T-helper 22 cell (primary cell): Measurements from ENCODE around the gene TPP2.

Experiments
- DNase-seq: peaks from one replicate; pipeline ENCODE4 v3.0.0-alpha.2; 2020; ENCODE audit warnings: low read depth

The TPP2 gene

DNA sequence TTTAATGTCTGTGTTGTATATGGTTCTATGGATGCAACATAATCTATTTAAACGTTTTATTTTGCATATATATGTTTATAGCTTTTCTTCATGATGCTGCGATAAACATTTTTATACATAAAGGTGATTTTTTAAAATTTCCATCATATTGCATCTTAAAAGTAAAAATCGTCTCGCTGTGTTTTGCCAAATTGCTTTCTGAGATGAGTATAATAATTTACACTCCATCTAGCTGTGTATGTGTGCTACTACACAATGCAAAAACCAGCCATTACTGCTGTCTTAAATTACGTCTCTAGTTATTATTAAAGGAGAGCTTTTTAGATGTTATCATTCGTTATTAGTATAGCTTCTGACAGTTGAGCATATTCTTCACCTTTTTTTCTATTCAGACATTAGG, 60.8 kb downstream of the TPP2 start:
- no peak for DNase-seq

DNA sequence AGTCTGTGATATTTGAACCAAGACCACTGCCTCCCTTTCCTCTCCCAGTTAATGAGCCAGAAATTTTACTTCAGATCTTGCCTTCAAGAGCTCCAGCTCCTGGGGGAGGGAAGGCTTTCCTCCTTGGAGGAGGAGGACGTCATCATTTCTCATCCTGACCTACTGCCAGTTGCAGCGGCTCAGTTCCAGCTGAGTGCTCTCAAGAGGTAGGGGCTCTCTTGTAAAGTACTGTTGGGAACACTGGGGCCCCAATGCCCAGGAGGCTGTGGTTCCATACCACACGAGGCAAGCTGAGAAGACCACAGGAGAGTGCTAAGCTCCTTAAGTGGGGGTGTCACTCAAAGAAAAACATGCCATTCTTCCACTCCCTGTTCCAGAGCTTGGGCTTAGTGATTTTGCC, 61.9 kb downstream of the TPP2 start:
- no peak for DNase-seq

DNA sequence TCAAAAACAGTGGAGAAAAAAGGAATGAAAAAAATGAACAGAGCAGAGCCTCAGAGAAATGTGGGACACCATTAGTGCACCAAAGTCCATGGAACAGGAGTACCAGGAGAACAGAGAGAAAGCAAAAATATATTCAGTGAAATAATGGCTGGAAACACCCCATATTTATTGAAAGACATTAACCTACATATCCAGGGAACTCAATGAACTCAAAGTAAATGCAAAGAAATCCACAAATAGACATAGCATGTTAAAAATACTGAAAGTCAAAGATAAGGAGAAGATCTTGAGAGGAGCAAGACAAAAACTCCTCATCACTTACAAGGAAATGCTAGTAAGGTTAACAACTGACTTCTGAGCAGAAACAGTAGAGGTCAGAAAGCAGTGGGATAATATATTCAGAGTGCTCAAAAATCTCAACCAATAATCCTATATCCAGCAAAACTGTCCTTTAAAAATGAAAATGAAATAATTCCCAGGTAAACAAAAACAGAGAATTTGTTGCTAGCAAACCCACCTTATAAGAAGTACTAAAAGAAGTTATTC, 62.5 kb downstream of the TPP2 start:
- DNase-seq = no peak

DNA sequence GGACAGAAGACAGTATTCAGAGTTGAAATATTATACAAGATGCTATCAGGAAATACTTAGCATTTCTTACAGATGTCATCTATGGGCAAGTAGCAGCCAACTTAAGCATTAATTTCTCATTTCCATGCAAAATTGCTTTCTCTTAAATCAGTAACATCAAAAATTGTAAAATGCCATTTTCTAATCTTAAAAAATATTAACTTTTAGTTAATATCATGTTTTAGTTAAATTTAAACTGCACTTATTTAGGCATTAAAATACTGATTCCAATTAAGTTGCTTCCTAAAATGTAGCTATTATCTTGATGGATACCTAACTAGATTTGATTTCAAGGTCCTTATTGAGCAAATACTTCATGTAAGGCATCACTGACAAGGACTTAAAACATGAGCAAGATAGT, 70.2 kb downstream of the TPP2 start:
- no peak for DNase-seq

DNA sequence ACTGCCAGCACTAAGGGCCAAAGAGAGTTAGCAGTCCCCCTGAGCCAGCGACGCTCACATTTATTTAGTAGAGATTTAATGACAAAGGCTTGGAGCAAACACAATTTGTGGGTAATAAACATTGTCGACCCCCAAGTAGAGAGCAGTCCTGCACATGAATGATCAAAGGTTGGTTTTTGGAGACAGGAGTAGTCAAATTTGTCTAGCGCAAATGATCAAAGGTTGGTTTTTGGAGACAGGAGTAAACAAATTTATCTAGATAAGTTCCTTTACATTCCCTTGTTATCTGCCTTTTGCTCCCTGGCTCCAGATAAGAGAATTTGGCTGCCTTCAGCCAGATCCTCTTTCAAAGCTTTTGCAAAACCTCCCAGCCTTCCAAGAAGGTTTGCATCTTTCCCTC, 71.1 kb downstream of the TPP2 start:
- DNase-seq = no peak

DNA sequence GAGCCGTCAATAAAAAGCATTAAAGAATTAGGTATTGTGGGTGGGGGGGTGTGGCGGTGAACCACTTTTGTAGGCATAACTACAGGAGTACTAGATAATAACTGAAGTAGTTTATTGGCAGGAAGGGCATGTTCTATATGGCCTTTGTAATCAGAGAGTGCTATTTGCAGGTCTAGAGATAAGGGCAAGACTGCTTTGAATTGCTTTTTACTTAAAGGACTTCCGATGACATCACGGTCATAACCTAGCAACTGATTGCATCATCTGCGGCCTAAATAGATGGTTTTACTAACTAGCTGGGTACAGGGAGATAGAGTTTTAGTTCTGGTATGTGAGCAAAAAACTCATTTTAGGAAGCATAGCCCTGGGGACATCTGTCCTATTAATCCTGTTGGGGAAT, 73.3 kb downstream of the TPP2 start:
- DNase-seq = no peak

DNA sequence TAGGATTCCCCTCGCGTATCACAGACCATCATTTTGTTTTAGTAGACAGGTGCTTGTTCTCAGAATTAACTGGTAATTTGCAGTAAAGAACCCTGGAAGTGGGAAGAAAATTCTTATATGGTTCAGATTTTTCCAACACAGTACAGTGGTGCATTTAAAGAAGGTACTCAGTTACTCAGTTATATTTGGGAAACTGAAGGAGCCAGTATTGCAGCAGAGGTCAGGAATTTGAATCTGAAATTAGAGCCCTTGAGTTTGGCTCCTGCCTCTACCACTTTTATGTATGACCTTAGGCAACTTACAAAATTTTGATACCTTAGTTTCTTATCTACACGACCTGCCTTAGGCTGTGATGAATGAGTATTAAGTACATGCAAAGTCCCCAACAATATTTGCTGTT, 78.3 kb downstream of the TPP2 start:
- DNase-seq = no peak

DNA sequence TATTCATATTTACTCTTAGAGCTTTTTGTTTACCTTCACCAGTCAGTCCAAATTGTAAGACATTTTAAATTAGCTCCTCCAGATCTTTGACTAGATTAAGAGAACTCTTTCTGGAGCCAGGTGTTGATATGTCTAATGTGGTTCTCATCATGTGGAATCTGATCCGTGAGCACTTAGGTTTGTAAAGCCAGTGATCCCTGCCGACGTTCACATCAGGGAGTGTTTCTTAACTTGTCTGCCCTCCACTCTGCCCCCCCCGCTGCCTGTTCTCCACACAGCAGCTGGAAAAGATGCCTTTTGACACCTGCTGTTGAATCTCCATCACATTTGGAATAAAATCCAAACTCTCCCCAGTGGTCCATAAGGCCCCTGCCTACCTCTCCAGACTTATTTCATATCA, 80.3 kb downstream of the TPP2 start:
- no peak for DNase-seq

DNA sequence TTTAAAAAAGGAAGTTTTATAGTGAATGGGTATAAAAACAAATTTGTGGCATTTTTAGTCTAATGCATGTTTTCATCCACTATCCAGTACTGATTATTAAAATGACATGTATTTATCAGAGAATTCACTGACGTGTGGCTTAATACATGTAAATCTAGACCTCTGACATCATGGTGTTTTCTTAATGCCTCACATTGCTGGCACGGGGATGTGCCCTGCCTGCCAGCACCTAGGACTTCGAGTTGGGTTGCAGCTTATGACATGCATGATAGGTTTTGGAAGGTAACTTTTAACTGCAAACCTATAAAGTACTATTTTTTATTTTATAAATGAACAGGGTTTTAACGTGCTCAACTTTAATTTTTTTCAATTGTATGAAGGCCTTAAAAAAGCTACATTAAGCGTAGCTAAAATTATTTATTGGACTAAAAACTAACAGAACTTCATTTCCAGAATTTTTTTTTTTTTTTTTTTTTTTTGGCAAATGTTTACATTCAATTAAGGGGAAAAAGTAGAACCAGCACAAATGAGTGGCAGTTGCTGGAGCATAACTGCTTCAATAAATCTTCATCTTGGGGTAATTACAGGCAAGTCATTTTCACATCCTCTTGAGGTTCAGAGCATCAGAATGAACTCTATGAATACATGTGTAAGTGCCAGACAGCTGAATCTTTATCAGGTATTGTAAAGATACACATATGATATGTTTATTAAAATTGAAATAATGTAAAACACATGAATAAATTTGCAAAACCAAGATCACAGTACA, 81.7 kb downstream of the TPP2 start:
- DNase-seq = no peak

DNA sequence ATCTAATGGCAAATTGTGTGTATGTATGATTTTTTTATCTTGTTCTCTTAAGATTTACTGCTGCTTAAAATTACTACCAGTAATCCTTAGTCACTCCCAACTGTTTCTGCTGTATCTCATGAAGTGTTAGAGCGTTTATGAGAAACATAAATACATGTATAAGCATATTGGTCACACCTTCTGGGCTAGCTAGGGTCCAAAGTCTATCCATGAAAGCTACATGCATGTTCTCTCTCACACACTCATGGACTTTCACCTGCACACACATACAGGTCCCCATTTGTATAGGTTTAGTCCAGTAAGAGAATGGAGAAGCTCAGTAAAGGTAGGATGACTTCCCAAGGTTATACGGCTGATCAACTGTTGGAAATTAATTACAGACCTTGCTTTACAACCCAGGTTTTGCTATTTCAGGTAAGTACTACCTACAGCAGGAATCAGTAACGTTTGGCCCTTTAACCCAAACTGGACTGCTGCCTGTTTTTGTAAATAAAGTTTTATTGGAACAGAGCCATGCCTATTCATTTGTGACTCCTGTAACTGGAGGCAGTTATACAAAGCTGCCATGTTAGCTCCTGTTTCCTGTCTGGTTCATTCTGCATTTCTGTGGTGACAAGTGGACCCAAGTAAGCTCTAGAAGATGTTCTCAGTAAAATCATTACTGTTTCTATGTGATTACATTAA, 82.8 kb downstream of the TPP2 start:
- no peak for DNase-seq

DNA sequence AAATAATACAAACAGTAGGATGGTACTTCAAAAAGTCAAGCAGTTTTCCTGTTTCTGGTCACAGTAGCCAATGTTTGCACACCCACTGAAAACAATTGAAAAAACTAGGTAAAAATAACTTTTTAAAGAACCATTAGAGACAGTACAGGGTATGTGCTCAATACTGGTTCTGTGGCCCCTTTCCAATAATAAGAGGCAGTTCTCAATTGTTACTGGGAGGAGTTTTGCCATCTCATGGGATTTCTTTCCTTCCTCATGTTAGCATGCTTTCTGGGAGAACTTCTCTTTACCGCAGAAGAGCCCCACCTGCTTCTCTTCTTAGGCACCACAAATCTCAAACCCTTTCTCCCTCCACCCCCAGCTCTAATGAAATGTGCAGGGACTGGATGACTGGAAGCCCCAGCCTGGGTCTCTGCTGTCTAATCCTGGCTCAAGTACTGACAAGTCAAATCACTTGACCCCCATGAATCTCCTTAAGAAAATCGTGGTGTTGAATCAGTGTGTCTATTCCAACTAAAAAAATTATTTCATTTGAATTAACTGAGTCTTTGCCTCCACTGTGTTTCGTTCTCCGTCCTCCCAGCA, 83.4 kb downstream of the TPP2 start:
- DNase-seq = no peak

DNA sequence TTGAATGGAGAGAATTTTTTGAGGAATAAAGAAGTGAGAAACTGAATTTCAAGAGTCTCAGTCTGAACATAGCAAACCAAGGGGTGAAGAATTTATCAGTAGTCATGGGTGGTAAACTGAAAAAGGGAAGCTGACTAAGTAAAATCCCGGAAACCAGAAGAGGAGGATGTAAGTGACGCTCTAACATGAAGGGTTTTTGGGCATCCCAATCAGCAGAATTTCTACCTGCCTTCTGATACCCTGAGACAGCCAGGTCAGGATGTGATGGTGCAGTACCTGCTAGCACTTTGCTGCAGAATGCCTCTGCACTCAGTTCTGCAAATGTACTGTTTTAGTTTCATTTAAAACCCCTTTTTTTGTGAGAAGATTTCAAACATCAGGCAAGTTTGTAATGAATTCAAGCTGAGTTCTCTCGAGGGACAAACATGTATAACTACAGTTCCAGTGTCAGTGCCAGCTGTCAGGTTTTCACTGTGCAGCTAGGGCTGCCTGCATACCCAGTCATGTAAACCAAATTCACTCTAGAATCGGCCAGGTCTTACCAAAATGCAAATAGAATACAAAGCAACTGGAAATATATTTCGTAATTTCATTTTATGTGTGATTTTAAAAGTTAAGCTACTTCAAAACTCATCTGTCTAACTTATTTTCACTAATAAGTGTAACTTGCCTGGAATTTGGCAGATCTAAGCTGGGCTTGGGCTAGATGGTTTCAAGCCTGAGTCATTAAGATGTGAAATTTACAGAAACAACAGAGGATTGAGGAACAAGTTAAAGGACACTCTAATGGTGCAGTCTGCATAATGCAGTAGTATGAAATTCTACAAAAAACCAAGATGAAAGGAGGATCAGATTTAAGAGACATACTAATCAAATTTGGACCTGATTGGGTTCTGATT, 84.3 kb downstream of the TPP2 start:
- no peak for DNase-seq

DNA sequence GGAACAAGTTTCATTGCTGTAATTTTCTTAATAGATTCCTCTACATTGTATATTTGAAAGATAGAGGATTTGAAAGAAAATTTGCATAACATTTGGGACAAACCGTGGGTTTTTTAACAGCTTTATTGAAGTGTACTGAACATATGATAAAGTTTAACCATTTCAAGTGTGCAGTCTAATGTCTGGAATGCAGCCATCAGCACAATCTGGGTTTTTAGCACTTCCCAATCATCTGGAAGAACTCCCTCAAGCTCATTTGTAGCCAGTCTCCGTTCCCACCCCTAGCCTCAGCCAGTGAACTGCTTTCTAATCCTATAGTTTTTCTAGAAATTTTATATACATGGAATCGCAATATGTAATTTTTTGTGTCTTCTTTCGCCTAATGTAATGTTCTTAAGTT, 85.4 kb downstream of the TPP2 start:
- DNase-seq = no peak

DNA sequence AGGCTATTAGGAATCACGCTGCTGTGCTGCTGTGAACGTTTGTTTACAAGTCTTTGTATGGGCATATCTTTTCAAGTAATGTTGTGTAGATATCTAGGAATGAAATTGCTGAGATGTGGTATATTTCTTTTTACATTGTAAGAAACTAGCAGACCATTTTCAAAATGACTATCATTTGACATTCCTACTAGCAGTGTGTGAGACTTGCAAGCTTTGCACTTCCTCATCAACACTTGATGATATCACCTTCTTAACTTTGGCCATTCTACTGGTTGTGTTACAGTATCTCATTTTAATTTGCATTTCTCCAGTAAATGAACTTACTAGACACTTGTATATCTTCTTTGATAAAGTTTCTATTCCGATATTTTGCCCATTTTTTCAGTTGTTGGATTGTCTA, 85.9 kb downstream of the TPP2 start:
- no peak for DNase-seq

DNA sequence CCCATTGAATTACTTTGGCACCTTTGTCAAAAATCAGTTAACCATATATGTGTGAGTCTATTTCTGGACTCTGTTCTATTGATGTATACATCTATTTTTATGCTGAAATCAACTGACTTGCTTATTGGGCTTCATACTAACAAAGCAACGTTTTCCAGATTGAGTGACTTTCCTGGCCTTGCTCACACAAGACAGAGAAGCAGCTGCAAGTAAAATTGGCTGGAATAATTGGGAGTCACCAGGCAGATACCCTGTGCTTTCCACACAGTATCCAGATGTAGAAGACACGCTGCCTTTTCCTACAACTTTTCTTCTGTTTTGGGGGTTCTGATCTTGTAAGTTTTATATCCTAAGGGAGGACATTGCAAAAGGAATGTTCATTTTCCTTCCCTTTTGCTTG, 86.9 kb downstream of the TPP2 start:
- DNase-seq = no peak

DNA sequence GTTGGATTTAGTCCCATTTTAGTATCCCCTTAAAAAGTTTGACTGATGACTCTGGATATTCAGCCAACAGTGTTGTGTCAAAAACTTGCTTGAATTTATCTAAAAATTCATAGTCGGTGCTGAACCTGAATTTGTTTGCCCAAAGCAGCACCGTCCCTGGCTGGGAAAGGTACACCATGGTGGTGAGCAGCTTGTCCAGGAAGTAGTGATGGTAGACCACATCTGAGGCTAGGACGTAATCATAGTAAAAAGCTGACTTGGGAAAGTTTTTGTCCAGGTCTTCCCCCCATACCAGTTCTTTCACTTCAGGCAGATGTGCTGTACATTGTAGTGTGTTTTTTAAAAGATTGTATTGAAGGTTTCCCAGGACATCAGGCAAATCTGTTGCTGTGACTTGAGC, 89.2 kb downstream of the TPP2 start:
- no peak for DNase-seq

DNA sequence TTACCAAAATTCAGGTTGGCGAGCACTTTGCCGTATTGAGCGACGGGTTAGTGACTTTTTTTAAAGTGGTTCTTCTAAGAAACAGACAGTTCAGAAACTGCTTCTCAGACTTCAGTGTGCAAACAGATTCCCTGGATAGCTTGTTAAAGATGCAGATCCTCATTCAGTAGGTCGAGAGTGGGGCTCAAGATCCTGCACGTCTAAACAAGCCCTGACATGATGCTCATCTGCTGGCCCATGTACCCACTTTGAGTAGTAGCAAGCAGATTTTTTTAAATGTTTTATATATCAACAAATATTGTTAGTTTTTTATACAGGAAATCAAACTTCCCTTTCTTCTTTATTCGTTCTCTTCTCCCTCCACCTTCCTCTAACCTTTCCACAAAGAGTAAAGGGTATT, 90.7 kb downstream of the TPP2 start:
- no peak for DNase-seq

DNA sequence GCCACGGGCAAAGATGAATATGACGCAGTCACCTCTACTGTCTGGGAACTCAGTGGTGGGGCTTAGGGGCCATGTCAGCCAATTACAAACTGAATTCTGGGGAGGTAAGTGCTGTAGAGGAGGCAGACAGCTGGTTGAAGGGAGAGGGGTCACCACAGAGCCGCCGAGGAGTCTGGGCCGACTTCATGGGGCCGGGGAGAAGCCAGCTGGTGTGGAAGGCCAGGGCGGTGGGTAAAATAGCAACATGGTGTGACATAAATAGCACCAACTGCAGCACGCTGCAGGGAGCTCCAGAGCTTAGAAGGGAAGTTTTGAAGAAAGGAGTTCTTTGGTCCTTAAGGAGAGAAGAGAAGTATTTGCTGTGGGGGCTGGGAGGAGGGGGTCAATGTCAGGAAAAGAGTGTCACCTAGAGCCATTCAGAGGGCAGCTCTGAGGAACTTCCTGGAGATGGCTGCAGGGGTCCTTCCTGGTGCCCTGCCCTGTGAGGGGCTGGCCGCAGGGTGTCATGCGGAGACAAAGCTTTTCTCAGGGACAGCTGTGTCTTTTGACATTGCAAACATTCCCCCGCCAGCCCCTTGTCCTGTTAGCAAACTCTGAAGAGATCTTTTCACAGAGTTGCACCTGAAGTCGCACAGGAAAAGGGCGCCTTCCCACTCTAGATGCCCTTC, 91.7 kb downstream of the TPP2 start:
- DNase-seq = no peak

DNA sequence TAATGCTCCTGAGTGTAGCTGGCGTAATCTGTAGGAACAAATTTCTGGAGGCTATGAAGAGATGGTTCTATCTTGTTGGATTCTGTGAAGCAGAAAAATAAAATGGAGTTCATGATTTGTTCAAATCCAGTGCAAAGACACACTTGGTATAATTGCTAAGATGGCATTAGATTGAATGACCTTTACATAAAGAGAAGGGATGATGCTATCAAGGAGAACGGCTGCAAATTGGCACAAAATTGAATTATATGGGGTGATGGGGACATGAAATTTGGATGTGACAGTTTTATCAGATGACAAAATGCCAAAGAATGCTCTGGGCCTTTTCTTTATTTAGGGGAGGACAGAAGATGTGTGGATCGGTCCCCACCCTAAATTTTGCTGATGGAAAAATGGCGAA, 94.1 kb downstream of the TPP2 start:
- DNase-seq = no peak

DNA sequence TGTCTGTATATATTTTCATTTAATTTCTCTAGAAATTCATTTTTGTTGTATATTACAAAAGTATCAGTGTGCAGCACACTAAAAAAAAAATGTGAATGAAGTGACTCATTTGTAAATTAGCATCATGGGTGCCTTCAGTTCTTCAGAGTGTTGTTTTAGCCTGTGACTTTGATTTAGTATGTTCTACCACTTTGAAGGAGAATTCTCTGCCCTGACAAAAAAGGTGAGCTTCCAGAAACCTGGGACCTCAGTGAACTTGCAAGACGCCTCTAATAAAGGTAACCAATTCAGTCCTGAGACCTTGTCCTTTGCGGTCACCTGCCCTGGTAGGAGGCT, 95.7 kb downstream of the TPP2 start:
- no peak for DNase-seq

DNA sequence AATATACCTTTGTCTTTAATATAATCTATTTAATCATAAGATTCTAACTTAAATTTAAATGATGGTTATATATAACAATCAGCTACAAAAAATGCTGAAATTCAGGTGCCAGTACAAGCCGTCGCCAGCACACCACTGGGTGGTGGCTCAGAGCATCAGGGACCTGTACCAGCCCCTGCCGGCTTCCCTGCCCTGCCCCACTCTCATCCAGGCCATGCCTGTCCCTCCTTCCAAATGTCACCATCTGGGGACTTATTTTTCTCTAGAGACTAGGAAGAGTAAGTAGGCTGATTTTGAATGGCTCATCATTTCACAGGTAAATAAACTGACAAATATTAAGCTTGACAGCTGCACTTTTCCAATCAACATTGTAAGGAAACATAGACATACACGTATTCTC, 96.5 kb downstream of the TPP2 start:
- DNase-seq = no peak

DNA sequence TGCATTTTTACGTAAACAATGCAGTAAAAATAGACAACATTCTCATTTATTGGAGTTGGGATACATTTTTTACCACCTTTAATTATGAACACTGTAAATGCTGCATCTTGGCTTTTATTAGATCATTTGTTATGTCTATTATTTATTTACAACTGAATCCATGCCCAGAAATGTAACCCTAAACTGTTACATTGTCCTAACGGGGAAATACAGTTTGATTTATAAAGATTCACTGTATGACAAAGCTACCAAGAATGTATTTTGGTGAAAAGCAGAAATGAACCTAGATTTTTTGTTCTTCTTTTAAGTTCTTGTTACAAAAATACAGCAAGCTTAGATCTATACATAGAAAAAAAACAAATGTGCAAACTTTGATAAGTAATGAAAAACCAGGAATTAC, 97.0 kb downstream of the TPP2 start:
- DNase-seq = no peak
